Endothelial cell of umbilical vein (primary cell): ENCODE data around the gene NTSR1. TPM values are rescaled to one million over a fixed set of nuclear protein-coding genes. Genes with fewer than 3 reads are reported as not detected.

Source experiments
- BruUV-seq: library from RNA; stranded (reverse); fragments of 400-500 nt; replicated peaks from 2 replicates; lab custom pipeline; 2021; lab: Mats Ljungman, UMichigan
- CTCF ChIA-PET: fragments of 300-600, 350-600 bp; sonication (Branson Sonifier 250); formaldehyde crosslinking; loops from one replicate; lab custom pipeline; 2021; ENCODE audit warnings: antibody characterized with exemption, inconsistent platforms; lab: Charles Lee
- POLR2A ChIA-PET: fragments of 300-600, 350-600 bp; sonication (Branson Sonifier 250); formaldehyde crosslinking; loops from one replicate; lab custom pipeline; 2021; ENCODE audit warnings: antibody characterized with exemption, inconsistent platforms; lab: Charles Lee
- DNase-seq: peaks from one replicate; pipeline ENCODE4 v3.0.0-alpha.2; 2011; ENCODE audit warnings: low read depth, low spot score
- FAIRE-seq: peaks from 2 replicates; lab custom pipeline; 2011; peaks lifted over from hg19 to GRCh38; lab: Jason Lieb, UNC
- H2AFZ ChIP-seq: 2 replicates; pipeline ENCODE4 v1.6.0; 2012; ENCODE audit warnings: low read depth, low read length, control low read depth, inconsistent platforms
- H3K27ac ChIP-seq: 2 replicates; pipeline ENCODE4 v1.5.1; 2011; ENCODE audit warnings: low read depth, mild to moderate bottlenecking, control low read depth, low read length, moderate library complexity; ENCODE audit not compliant: insufficient read depth
- H3K27me3 ChIP-seq, 2 experiments: 2 replicates each; pipeline versions ENCODE4 v1.6.0 to v1.6.1; 2011; ENCODE audit warnings: low read length in 2 of 2, mixed read lengths in 1 of 2; ENCODE audit not compliant: control insufficient read depth in 2 of 2, insufficient read depth in 2 of 2
- H3K36me3 ChIP-seq, 2 experiments: 2 replicates in 1 of 2; 3 replicates in 1 of 2; pipeline ENCODE4 v1.5.1; 2011; ENCODE audit warnings: low read length in 2 of 2, mild to moderate bottlenecking in 1 of 2, moderate library complexity in 1 of 2; ENCODE audit not compliant: control insufficient read depth in 2 of 2, insufficient read depth in 2 of 2; ENCODE audit errors: extremely low read depth in 1 of 2
- H3K4me1 ChIP-seq: 3 replicates; pipeline ENCODE4 v1.5.1; 2011; ENCODE audit warnings: mild to moderate bottlenecking, low read length; ENCODE audit not compliant: control insufficient read depth, insufficient read depth; ENCODE audit errors: extremely low read depth
- H3K4me2 ChIP-seq: 2 replicates; pipeline ENCODE4 v1.6.1; 2011; ENCODE audit warnings: low read length, control low read depth, mixed read lengths; ENCODE audit not compliant: insufficient read depth
- H3K4me3 ChIP-seq, 3 experiments: fragments of 200-600 bp in 1 of 3; sonication (generic), shearing (Covaris generic) in 1 of 3; replicated peaks in 1 of 3; 2 replicates each; pipeline ENCODE4 v1.5.1; 2011 to 2016; ENCODE audit warnings: control low read depth in 3 of 3, low read length in 3 of 3, mild to moderate bottlenecking in 2 of 3, inconsistent platforms in 1 of 3, low read depth in 1 of 3, moderate library complexity in 1 of 3; ENCODE audit not compliant: insufficient read depth in 1 of 3
- H3K79me2 ChIP-seq: 2 replicates; pipeline ENCODE4 v1.6.0; 2012; ENCODE audit warnings: low read length, inconsistent platforms; ENCODE audit not compliant: control insufficient read depth, insufficient read depth
- H3K9ac ChIP-seq: replicated peaks from 2 replicates; pipeline ENCODE3; 2011; ENCODE audit warnings: low read length, control low read depth; ENCODE audit not compliant: insufficient read depth; ENCODE audit errors: extremely low read depth
- H3K9me1 ChIP-seq: replicated peaks from 3 replicates; pipeline ENCODE4 v1.6.0; 2011; ENCODE audit warnings: mild to moderate bottlenecking, low read length; ENCODE audit not compliant: control insufficient read depth, insufficient read depth; ENCODE audit errors: extremely low read depth
- H3K9me3 ChIP-seq: replicated peaks from 2 replicates; pipeline ENCODE4 v1.5.1; 2012; ENCODE audit warnings: low read length, inconsistent platforms; ENCODE audit not compliant: control insufficient read depth, insufficient read depth
- H4K20me1 ChIP-seq: replicated peaks from 2 replicates; pipeline ENCODE3; 2011; ENCODE audit warnings: mild to moderate bottlenecking, low read length; ENCODE audit not compliant: control insufficient read depth, insufficient read depth; ENCODE audit errors: extremely low read depth
- FOS ChIP-seq: IDR thresholded peaks from 2 replicates; pipeline ENCODE4 v1.6.1; 2011; ENCODE audit warnings: mild to moderate bottlenecking, low read length, moderate library complexity, borderline replicate concordance; ENCODE audit not compliant: insufficient read depth
- GATA2 ChIP-seq: IDR thresholded peaks from 2 replicates; pipeline ENCODE4 v1.7.0; 2011; ENCODE audit warnings: low read depth, mild to moderate bottlenecking, moderate library complexity, mixed read lengths, low read length; ENCODE audit not compliant: insufficient read length, insufficient read depth
- JUN ChIP-seq: IDR thresholded peaks from 2 replicates; pipeline ENCODE4 v1.6.1; 2011; ENCODE audit warnings: borderline replicate concordance, low read depth; ENCODE audit not compliant: insufficient read length, insufficient read depth
- MYC ChIP-seq: IDR thresholded peaks from one replicate; pipeline ENCODE4 v1.6.1; 2011; ENCODE audit warnings: mild to moderate bottlenecking, low read depth, low read length
- POLR2A ChIP-seq: IDR thresholded peaks from 2 replicates; pipeline ENCODE4 v1.6.1; 2012; ENCODE audit warnings: low read depth, mild to moderate bottlenecking, control low read depth, low read length
- POLR2AphosphoS5 ChIP-seq: IDR thresholded peaks from 2 replicates; pipeline ENCODE4 v1.6.1; 2012; ENCODE audit warnings: low read depth, mild to moderate bottlenecking, control low read depth, low read length, moderate library complexity; ENCODE audit not compliant: insufficient read depth
- dilution Hi-C: fragments of 300-500 bp; cut with MboI; formaldehyde crosslinking; loops from one replicate; pipeline ENCODE4 v1.15.0; 2019; ENCODE audit warnings: low sequenced_read_pairs; ENCODE audit not compliant: extremely low pct_ligation_motif_present
- intact Hi-C: fragments of 100-400 bp; cut with micrococcal nuclease; formaldehyde crosslinking; loops from one replicate; pipeline ENCODE4 v1.10.0; 2022
- polyA plus RNA-seq, 4 experiments: library from polyadenylated mRNA; depleted of rRNA in 3 of 4; stranded (reverse) in 3 of 4; unstranded in 1 of 4; fragments of >200 nt; gene quantifications; 2 replicates each; pipeline versions ENCODE4 v1.2.1 to v1.2.3, GENCODE V29; 2011 to 2012; ENCODE audit warnings: missing spikeins in 1 of 4
- total RNA-seq: library from RNA; stranded (reverse); gene quantifications from 2 replicates; pipeline ENCODE4 v1.2.3, GENCODE V29; 2021
- TF ChIP-seq, protein P1 (sequence below), 2 donors: IDR thresholded peaks; 1 replicate in 1 of 2; 2 replicates in 1 of 2; pipeline ENCODE4 v1.5.1; 2011; ENCODE audit warnings: low read length in 2 of 2, mild to moderate bottlenecking in 2 of 2, moderate library complexity in 2 of 2, control low read depth in 1 of 2, inconsistent platforms in 1 of 2, low read depth in 1 of 2; ENCODE audit not compliant: insufficient read depth in 1 of 2; ENCODE audit errors: extremely low read depth in 1 of 2
- TF ChIP-seq, protein P2 (sequence below): IDR thresholded peaks from 2 replicates; pipeline ENCODE4 v1.6.1; 2011; ENCODE audit not compliant: insufficient read depth, insufficient read length

NTSR1 gene
- total and polyA plus RNA-seq, 2 donors (not counting 3 experiments of a cell fraction or from before 2014, with no cell fraction given) = 0.14 to 2.1 TPM

DNA sequence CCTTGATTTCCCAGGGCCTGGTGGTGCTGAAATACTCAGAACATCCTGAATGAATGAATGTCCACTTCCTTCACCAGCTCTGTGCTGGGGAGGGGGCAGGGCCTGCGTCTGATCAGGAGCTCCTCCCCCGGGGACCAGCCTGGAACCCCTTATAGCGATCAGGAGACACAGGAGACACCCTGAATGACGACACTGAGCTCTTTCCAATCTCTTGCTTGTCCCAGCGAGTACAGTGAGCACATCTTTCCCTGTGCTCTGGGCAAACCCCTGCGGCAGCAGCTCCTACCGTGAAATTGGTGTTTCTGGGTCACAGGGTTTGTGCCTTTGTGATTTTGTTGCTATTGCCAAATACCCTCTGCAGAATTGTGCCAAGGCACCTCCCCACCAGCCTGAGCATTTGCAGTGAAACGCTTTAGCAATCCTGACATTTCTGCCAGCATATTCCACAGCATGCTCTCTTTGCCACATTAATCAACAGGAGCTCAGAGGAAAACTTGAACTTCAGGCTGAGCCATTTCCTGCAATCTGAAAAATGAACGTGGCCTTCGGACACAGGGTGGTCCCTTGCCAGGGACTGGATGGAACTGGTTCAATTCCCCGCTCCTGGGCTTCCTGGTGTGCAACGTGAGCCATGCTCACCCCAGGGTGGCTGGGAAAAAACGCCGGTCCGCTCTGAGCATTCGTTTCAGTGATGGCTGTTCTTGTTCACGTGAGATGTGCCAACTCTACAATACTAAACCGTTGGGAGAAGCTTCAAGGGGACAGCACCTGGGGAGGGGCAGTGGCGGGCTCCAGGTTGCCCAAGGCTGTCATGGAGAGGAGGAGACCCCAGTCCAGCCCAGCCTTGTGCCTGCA lies 64.6 kb downstream of the NTSR1 start:
- no peaks in the 10 kb centered on the region for H3K36me3 ChIP-seq
- no peak overlapping the region for H3K4me3 ChIP-seq
- no peak overlapping the region for H3K9ac ChIP-seq
- dilution Hi-C loops = no loop called here
- H3K4me1 ChIP-seq = peaks cover 11% of the 10 kb centered on the region
- BruUV-seq = no TSS peak
- peak overlapping the region; percentile 58 for H2AFZ ChIP-seq
- H3K79me2 ChIP-seq = no peaks in the 10 kb centered on the region
- peak overlapping the region; percentile 43 for H3K4me2 ChIP-seq
- intact Hi-C loops = loop anchor here (1.0 kb wide), 1 partner anchor 33 kb away; no protein-coding TSS in a partner anchor
- no peaks in the 10 kb centered on the region for H3K9me3 ChIP-seq
- TF ChIP-seq POLR2AphosphoS5 (no peak), FOS (no peak), MYC (no peak), GATA2 (no peak), JUN (no peak), POLR2A (no peak)
- TF ChIP-seq, protein P1, sequence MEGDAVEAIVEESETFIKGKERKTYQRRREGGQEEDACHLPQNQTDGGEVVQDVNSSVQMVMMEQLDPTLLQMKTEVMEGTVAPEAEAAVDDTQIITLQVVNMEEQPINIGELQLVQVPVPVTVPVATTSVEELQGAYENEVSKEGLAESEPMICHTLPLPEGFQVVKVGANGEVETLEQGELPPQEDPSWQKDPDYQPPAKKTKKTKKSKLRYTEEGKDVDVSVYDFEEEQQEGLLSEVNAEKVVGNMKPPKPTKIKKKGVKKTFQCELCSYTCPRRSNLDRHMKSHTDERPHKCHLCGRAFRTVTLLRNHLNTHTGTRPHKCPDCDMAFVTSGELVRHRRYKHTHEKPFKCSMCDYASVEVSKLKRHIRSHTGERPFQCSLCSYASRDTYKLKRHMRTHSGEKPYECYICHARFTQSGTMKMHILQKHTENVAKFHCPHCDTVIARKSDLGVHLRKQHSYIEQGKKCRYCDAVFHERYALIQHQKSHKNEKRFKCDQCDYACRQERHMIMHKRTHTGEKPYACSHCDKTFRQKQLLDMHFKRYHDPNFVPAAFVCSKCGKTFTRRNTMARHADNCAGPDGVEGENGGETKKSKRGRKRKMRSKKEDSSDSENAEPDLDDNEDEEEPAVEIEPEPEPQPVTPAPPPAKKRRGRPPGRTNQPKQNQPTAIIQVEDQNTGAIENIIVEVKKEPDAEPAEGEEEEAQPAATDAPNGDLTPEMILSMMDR (IDR thresholded peaks at IDR 0.05; ENCODE audit: extremely low read depth in 1 of 2, insufficient read depth in 1 of 2, low read depth in 1 of 2, low read length in 2 of 2) = no peak
- TF ChIP-seq, protein P2, sequence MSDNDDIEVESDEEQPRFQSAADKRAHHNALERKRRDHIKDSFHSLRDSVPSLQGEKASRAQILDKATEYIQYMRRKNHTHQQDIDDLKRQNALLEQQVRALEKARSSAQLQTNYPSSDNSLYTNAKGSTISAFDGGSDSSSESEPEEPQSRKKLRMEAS = no peak
- peak; percentile 34 for DNase-seq
- no peaks in the 10 kb centered on the region for H4K20me1 ChIP-seq
- no peaks in the 10 kb centered on the region for H3K27me3 ChIP-seq
- ChIA-PET POLR2A (no interaction called here), CTCF (interaction anchor here (0.6 to 1.8 kb wide), 10 partner anchors 9 to 106 kb away, joined by 3 to 7 read pairs (median 4); no protein-coding TSS in a partner anchor)
- no peak overlapping the region for H3K27ac ChIP-seq
- peak; percentile 70 for FAIRE-seq
- H3K9me1 ChIP-seq = no peaks in the 10 kb centered on the region
